Testis (tissue), 2 donors: ENCODE measurements around the gene NCMAP.

ENCODE experiments used
- POLR2A ChIP-seq: fragments of 450-650 bp; IDR thresholded peaks from one replicate; pipeline ENCODE4 v1.6.1; 2017; ENCODE audit warnings: antibody characterized with exemption, mild to moderate bottlenecking, moderate library complexity
- TF ChIP-seq, protein P1 (sequence below), 3 experiments: fragments of 450-650 bp in 2 of 3; fragments of 200-600 bp in 1 of 3; sonication (generic) in 1 of 3; IDR thresholded peaks; one replicate each; pipeline ENCODE4 v1.5.1; 2016 to 2019; ENCODE audit warnings: antibody characterized with exemption in 3 of 3, mild to moderate bottlenecking in 2 of 3, moderate library complexity in 1 of 3

DNA sequence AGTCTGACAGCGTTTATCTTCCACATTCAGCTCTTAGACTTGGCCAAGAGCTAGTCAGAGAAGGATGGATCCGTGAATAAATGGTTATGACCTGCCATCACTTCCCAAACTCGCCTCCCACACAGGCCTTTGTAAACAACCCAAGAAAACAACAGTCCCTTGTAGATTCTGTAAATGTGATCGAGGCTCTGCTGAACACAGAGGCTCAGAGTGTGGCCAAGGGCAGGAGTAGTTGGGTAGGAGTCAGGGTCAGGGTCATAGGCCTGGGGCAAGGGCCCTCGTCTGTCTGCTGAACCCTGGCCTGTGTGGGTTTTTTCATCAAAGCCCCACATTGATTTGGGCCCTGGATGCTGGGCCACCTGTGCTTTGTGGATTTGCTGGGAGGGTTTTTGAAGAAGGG is 32.7 kb downstream of the NCMAP start:
- TF ChIP-seq, protein P1, sequence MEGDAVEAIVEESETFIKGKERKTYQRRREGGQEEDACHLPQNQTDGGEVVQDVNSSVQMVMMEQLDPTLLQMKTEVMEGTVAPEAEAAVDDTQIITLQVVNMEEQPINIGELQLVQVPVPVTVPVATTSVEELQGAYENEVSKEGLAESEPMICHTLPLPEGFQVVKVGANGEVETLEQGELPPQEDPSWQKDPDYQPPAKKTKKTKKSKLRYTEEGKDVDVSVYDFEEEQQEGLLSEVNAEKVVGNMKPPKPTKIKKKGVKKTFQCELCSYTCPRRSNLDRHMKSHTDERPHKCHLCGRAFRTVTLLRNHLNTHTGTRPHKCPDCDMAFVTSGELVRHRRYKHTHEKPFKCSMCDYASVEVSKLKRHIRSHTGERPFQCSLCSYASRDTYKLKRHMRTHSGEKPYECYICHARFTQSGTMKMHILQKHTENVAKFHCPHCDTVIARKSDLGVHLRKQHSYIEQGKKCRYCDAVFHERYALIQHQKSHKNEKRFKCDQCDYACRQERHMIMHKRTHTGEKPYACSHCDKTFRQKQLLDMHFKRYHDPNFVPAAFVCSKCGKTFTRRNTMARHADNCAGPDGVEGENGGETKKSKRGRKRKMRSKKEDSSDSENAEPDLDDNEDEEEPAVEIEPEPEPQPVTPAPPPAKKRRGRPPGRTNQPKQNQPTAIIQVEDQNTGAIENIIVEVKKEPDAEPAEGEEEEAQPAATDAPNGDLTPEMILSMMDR (IDR thresholded peaks at IDR 0.05), result no peak
- no peak for TF ChIP-seq POLR2A
